Keratinocyte (primary cell): ENCODE results near the gene VKORC1L1. TPM values are rescaled to one million over a fixed set of nuclear protein-coding genes. Genes with fewer than 3 reads are reported as not detected.

ENCODE experiments used
- DNase-seq: peaks from one replicate; pipeline ENCODE4 v3.0.0-alpha.2; 2011; ENCODE audit warnings: low read depth, missing footprints, low spot score
- FAIRE-seq: peaks from 2 replicates; lab custom pipeline; 2011; peaks lifted over from hg19 to GRCh38; lab: Jason Lieb, UNC
- H2AFZ ChIP-seq: 2 replicates; pipeline ENCODE4 v1.6.0; 2012; ENCODE audit warnings: low read length, control low read depth, inconsistent platforms; ENCODE audit not compliant: control insufficient read depth
- H3K27ac ChIP-seq: 2 replicates; pipeline ENCODE4 v1.5.1; 2011; ENCODE audit warnings: low read length; ENCODE audit not compliant: control insufficient read depth, insufficient read depth
- H3K27me3 ChIP-seq: 3 replicates; pipeline ENCODE4 v1.6.0; 2011; ENCODE audit warnings: low read length; ENCODE audit not compliant: control insufficient read depth, insufficient read depth; ENCODE audit errors: extremely low read depth
- H3K36me3 ChIP-seq, 2 experiments: 2 replicates in 1 of 2; 3 replicates in 1 of 2; pipeline ENCODE4 v1.5.1; 2011; ENCODE audit warnings: low read length in 2 of 2, mild to moderate bottlenecking in 1 of 2; ENCODE audit not compliant: control insufficient read depth in 2 of 2, insufficient read depth in 2 of 2; ENCODE audit errors: extremely low read depth in 1 of 2
- H3K4me1 ChIP-seq: 3 replicates; pipeline ENCODE4 v1.5.1; 2011; ENCODE audit warnings: low read length; ENCODE audit not compliant: control insufficient read depth, insufficient read depth; ENCODE audit errors: extremely low read depth
- H3K4me2 ChIP-seq: 3 replicates; pipeline ENCODE4 v1.6.0; 2011; ENCODE audit warnings: low read depth, low read length; ENCODE audit not compliant: control insufficient read depth, insufficient read depth; ENCODE audit errors: extremely low read depth
- H3K4me3 ChIP-seq, 3 experiments: fragments of 200-600 bp in 1 of 3; sonication (generic) in 1 of 3; 2 replicates in 2 of 3; 3 replicates in 1 of 3; pipeline ENCODE4 v1.5.1; 2011 to 2016; ENCODE audit warnings: low read length in 3 of 3, mild to moderate bottlenecking in 3 of 3, control low read depth in 2 of 3, inconsistent platforms in 1 of 3, low read depth in 1 of 3, mixed read lengths in 1 of 3, mixed run types in 1 of 3, moderate library complexity in 1 of 3; ENCODE audit not compliant: control insufficient read depth in 2 of 3, insufficient read depth in 2 of 3; ENCODE audit errors: extremely low read depth in 1 of 3
- H3K79me2 ChIP-seq: 2 replicates; pipeline ENCODE4 v1.6.0; 2012; ENCODE audit warnings: low read length; ENCODE audit not compliant: control insufficient read depth, insufficient read depth
- H3K9ac ChIP-seq: 3 replicates; pipeline ENCODE4 v1.6.0; 2011; ENCODE audit warnings: low read length; ENCODE audit not compliant: control insufficient read depth, insufficient read depth; ENCODE audit errors: extremely low read depth
- H3K9me1 ChIP-seq: 3 replicates; pipeline ENCODE4 v1.6.0; 2011; ENCODE audit warnings: low read length; ENCODE audit not compliant: control insufficient read depth, insufficient read depth; ENCODE audit errors: extremely low read depth
- H3K9me3 ChIP-seq: 2 replicates; pipeline ENCODE4 v1.5.1; 2012; ENCODE audit warnings: low read depth, low read length; ENCODE audit not compliant: control insufficient read depth
- H4K20me1 ChIP-seq: 3 replicates; pipeline ENCODE4 v1.6.0; 2011; ENCODE audit warnings: low read length; ENCODE audit not compliant: control insufficient read depth, insufficient read depth; ENCODE audit errors: extremely low read depth
- CTCF ChIP-seq, 3 experiments: IDR thresholded peaks in 1 of 3; conservative IDR thresholded peaks in 1 of 3; optimal IDR thresholded peaks in 1 of 3; 2 replicates in 2 of 3; 3 replicates in 1 of 3; pipeline versions ENCODE3 to v1.5.1; 2011; ENCODE audit warnings: low read length in 3 of 3, mild to moderate bottlenecking in 3 of 3, moderate library complexity in 2 of 3, control low read depth in 1 of 3, inconsistent platforms in 1 of 3; ENCODE audit not compliant: insufficient read depth in 2 of 3; ENCODE audit errors: extremely low read depth in 1 of 3
- EZH2 ChIP-seq: IDR thresholded peaks from one replicate; pipeline ENCODE4 v1.6.1; 2012; ENCODE audit warnings: inconsistent platforms, mild to moderate bottlenecking, low read length, moderate library complexity
- dilution Hi-C: fragments of 300-500 bp; cut with MboI; formaldehyde crosslinking; loops from one replicate; pipeline ENCODE4 v1.7.0; 2020; ENCODE audit warnings: low sequenced_read_pairs; ENCODE audit not compliant: extremely low pct_ligation_motif_present
- polyA minus RNA-seq, 3 experiments: library from RNA; depleted of rRNA, polyadenylated mRNA; stranded (reverse); fragments of >200 nt; gene quantifications; 1 replicate in 1 of 3; 2 replicates in 1 of 3; 3 replicates in 1 of 3; pipeline ENCODE4 v1.2.3, GENCODE V29; 2011
- polyA plus RNA-seq, 5 experiments: library from polyadenylated mRNA; depleted of rRNA in 3 of 5; stranded (reverse) in 3 of 5; stranded (forward) in 1 of 5; unstranded in 1 of 5; fragments of >200 nt; gene quantifications; 1 replicate in 1 of 5; 2 replicates in 3 of 5; 3 replicates in 1 of 5; pipeline versions ENCODE4 v1.2.1 to v1.2.3, GENCODE V29; 2011 to 2012; ENCODE audit warnings: missing spikeins in 2 of 5, low read depth in 1 of 5, low replicate concordance in 1 of 5

VKORC1L1 gene
- polyA plus RNA-seq: 11.6 to 19.4 TPM (median 13.1 TPM) in 3 replicates
- polyA plus RNA-seq (2011; ENCODE audit: low read depth): 5.5 TPM
- 8.1 and 13.2 TPM in 2 replicates for polyA plus RNA-seq (2011; cell fraction: cytosol; rRNA removed)
- 9.7 and 9.9 TPM in 2 replicates for polyA plus RNA-seq (2011; cell fraction: nucleus; rRNA removed)
- polyA plus RNA-seq (2012; ENCODE audit: low replicate concordance): 12.1 and 15.0 TPM in 2 replicates
- 8.7 to 33.2 TPM (median 15.4 TPM) in 3 replicates for polyA minus RNA-seq
- polyA minus RNA-seq (2011; cell fraction: cytosol; rRNA and poly(A)+ RNA removed): 10.6 TPM
- 7.9 and 11.7 TPM in 2 replicates for polyA minus RNA-seq (2011; cell fraction: nucleus; rRNA and poly(A)+ RNA removed)

DNA sequence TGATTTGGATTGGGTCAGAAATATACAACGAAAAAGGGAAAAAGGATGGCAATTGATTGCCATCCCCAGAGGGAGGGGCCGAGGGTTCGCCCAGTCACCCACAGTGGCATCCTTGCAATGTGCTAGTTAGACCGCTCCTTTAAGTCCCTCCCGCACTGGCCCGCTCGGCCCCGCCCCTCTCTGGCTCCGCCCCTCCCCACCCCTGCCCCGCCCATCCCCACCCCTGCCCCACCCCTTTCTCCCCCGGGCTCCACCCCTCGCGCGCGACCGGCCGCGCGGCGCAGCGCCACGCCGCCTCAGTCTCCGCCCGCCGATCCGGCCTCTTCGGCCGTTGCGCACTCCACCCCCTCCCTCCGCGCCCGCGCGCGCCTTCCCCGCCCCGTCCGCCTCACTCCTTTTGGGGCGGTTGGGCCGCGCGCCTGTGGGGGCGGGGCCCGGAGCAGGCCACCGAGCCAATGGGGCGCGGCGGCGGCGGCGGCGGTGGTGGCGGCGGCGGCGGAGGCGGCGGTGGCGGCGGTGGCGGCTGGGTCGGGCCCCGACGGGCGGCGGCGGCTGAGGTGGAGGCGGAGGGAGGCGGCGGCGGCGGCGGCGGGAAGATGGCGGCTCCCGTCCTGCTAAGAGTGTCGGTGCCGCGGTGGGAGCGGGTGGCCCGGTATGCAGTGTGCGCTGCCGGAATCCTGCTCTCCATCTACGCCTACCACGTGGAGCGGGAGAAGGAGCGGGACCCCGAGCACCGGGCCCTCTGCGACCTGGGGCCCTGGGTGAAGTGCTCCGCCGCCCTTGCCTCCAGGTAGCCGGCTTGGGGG, at the start of gene VKORC1L1:
VKORC1L1 (plus strand) TSS at position 299 of the 806 bp plus-strand sequence; CDS start at position 597, 298 bp downstream.
- Histone ChIP-seq H3K4me3 (peak within 1 kb of the TSS; percentile 66 to 72 (median 69)), H3K4me1 (peaks cover 3% of the 10 kb centered on the region), H3K36me3 (no peaks in the 10 kb centered on the region), H4K20me1 (no peaks in the 10 kb centered on the region), H3K27ac (peak within 1 kb of the TSS; percentile 49), H3K9me3 (no peaks in the 10 kb centered on the region), H3K4me2 (peak within 1 kb of the TSS; percentile 83), H3K27me3 (no peaks in the 10 kb centered on the region), H2AFZ (peak within 1 kb of the TSS; percentile 58), H3K9me1 (no peaks in the 10 kb centered on the region), H3K79me2 (peaks cover 17% of the 10 kb centered on the region), H3K9ac (peak within 1 kb of the TSS; percentile 77)
- dilution Hi-C loops: no loop called here
- no peak for FAIRE-seq
- TF ChIP-seq EZH2 (no peak), CTCF (optimal IDR thresholded peaks at IDR 0.05 in 1 of 3, IDR thresholded peaks at IDR 0.05 in 1 of 3, conservative IDR thresholded peaks at IDR 0.05 in 1 of 3; ENCODE audit: extremely low read depth in 1 of 3, insufficient read depth in 2 of 3, low read length in 3 of 3) (no peak)
- peak; percentile 25 for DNase-seq

DNA sequence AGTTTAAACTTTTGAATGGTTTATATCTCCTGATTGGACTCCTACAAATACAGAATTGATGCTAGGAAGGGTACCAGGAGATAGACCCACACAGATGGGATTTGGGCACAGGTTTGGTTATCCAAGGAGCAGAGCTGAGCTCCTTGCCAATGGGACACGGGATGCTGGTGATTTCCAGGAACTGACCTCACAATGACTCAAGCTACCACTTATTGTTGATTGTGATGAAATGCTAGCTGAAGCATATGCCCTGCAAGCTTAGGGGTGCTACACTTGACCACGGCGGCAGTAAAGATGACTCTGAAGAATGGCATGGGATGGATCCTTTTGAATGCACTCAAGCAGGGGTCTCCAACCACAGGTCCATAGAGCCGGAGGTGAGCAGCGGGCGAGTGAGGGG, 45.5 kb upstream of the VKORC1L1 start:
- dilution Hi-C loops: no loop called here
- no peaks in the 10 kb centered on the region for H3K9me3 ChIP-seq
- FAIRE-seq: no peak
- no peak for TF ChIP-seq CTCF (optimal IDR thresholded peaks at IDR 0.05 in 1 of 3, IDR thresholded peaks at IDR 0.05 in 1 of 3, conservative IDR thresholded peaks at IDR 0.05 in 1 of 3; ENCODE audit: extremely low read depth in 1 of 3, insufficient read depth in 2 of 3, low read length in 3 of 3)
- TF ChIP-seq EZH2: no peak
- no peak overlapping the region for H3K9ac ChIP-seq
- no peak overlapping the region for H3K27ac ChIP-seq
- H3K4me1 ChIP-seq: no peaks in the 10 kb centered on the region
- no peaks in the 10 kb centered on the region for H3K27me3 ChIP-seq
- no peaks in the 10 kb centered on the region for H4K20me1 ChIP-seq
- no peaks in the 10 kb centered on the region for H3K79me2 ChIP-seq
- DNase-seq: no peak
- H3K36me3 ChIP-seq: peaks cover 0 to 2% of the 10 kb centered on the region in 2 experiments
- H3K4me3 ChIP-seq: no peak overlapping the region
- no peak overlapping the region for H3K4me2 ChIP-seq
- H2AFZ ChIP-seq: no peak overlapping the region
- no peaks in the 10 kb centered on the region for H3K9me1 ChIP-seq
